22Rv1 (cell line): ENCODE measurements around the gene ZBTB32.

ENCODE experiments used
- H3K27ac ChIP-seq: fragments of 450-650 bp; 2 replicates; pipeline ENCODE4 v1.5.1; 2017
- ZFX ChIP-seq: fragments of 450-650 bp; IDR thresholded peaks from 2 replicates; pipeline ENCODE4 v1.6.1; 2017; ENCODE audit warnings: antibody characterized with exemption, borderline replicate concordance
- TF ChIP-seq, protein P1 (sequence below): fragments of 450-650 bp; IDR thresholded peaks from 2 replicates; pipeline ENCODE4 v1.5.1; 2017; ENCODE audit warnings: mild to moderate bottlenecking

The ZBTB32 gene

DNA sequence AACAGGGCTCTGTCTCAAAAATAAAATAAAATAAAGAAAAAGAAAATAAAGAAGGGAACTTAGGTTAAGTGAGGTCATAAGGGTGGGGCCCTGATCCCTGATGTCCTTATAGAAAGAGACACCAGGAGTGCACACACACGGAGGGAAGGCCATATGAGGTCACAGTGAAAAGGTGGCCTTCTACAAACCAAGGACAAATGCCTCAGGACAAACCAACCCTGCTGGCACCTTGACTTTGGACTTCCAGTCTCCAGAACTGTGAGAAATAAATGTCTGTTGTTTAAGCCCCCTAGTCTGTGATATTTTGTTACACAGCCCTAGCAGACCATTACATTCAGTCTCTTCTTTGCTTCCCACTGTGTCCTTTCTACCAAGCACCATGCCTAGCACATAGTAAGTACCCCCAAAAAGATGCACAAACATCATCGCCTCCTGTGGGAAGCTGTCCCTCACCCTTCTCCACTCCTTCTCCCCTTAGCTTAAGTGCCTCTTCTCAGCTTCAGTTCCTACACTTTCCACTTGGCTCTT is 8.4 kb upstream of the ZBTB32 start:
- TF ChIP-seq, protein P1, sequence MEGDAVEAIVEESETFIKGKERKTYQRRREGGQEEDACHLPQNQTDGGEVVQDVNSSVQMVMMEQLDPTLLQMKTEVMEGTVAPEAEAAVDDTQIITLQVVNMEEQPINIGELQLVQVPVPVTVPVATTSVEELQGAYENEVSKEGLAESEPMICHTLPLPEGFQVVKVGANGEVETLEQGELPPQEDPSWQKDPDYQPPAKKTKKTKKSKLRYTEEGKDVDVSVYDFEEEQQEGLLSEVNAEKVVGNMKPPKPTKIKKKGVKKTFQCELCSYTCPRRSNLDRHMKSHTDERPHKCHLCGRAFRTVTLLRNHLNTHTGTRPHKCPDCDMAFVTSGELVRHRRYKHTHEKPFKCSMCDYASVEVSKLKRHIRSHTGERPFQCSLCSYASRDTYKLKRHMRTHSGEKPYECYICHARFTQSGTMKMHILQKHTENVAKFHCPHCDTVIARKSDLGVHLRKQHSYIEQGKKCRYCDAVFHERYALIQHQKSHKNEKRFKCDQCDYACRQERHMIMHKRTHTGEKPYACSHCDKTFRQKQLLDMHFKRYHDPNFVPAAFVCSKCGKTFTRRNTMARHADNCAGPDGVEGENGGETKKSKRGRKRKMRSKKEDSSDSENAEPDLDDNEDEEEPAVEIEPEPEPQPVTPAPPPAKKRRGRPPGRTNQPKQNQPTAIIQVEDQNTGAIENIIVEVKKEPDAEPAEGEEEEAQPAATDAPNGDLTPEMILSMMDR, result no peak
- no peak for TF ChIP-seq ZFX
- H3K27ac ChIP-seq, result no peak overlapping the region

DNA sequence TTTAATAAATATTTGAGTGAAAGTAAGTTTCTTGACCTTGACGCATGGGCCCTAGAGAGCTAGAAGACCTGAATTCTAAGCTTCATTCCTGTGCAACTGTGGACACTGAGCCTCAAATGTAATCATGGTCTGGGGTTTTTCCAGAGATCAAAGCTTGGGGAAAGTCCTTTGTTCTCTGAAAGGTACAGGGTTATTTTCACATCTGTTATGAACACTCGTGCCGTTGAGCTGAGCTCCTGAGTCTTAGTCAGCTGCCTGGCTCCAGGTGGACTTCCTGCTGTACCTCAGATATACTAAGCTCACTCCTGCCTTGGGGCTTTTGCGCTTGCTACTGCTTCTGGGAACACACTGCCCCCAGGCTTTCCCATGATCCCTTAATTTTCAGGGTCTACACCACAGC is 7.5 kb upstream of the ZBTB32 start:
- no peak for TF ChIP-seq ZFX
- TF ChIP-seq, protein P1, result no peak
- no peak overlapping the region for H3K27ac ChIP-seq

- TF ChIP-seq, protein P1, result no peak
- no peak for TF ChIP-seq ZFX
- peak overlapping the region; percentile 31; the same call in 1 of the 2 replicates for H3K27ac ChIP-seq
Observed at GRCh38 chr19:35702223-35703012, 1.9 kb upstream of the ZBTB32 start.

- TF ChIP-seq ZFX, result no peak
- TF ChIP-seq, protein P1, result no peak
- H3K27ac ChIP-seq, result no peak overlapping the region; the same call in 1 of the 2 replicates
Observed at GRCh38 chr19:35703343-35703742, 1.0 kb upstream of the ZBTB32 start.

GRCh38 chr19:35708391-35708790 is 4.0 kb downstream of the ZBTB32 start:
- no peak overlapping the region for H3K27ac ChIP-seq
- TF ChIP-seq, protein P1, result no peak
- no peak for TF ChIP-seq ZFX

- H3K27ac ChIP-seq, result no peak overlapping the region
- no peak for TF ChIP-seq ZFX
- TF ChIP-seq, protein P1, result no peak
Observed at GRCh38 chr19:35710784-35711723, 6.7 kb downstream of the ZBTB32 start.
